Endothelial cell of umbilical vein (primary cell): Measurements from ENCODE around the gene PTPN12. TPM values are rescaled to one million over a fixed set of nuclear protein-coding genes. Genes with fewer than 3 reads are reported as not detected.

Experiments used
- BruUV-seq: library from RNA; stranded (reverse); fragments of 400-500 nt; replicated peaks from 2 replicates; lab custom pipeline; 2021; lab: Mats Ljungman, UMichigan
- CTCF ChIA-PET: fragments of 300-600, 350-600 bp; sonication (Branson Sonifier 250); formaldehyde crosslinking; loops from one replicate; lab custom pipeline; 2021; ENCODE audit warnings: antibody characterized with exemption, inconsistent platforms; lab: Charles Lee
- POLR2A ChIA-PET: fragments of 300-600, 350-600 bp; sonication (Branson Sonifier 250); formaldehyde crosslinking; loops from one replicate; lab custom pipeline; 2021; ENCODE audit warnings: antibody characterized with exemption, inconsistent platforms; lab: Charles Lee
- DNase-seq: peaks from one replicate; pipeline ENCODE4 v3.0.0-alpha.2; 2011; ENCODE audit warnings: low read depth, low spot score
- FAIRE-seq: peaks from 2 replicates; lab custom pipeline; 2011; peaks lifted over from hg19 to GRCh38; lab: Jason Lieb, UNC
- H2AFZ ChIP-seq: 2 replicates; pipeline ENCODE4 v1.6.0; 2012; ENCODE audit warnings: low read depth, low read length, control low read depth, inconsistent platforms
- H3K27ac ChIP-seq: 2 replicates; pipeline ENCODE4 v1.5.1; 2011; ENCODE audit warnings: low read depth, mild to moderate bottlenecking, control low read depth, low read length, moderate library complexity; ENCODE audit not compliant: insufficient read depth
- H3K27me3 ChIP-seq, 2 experiments: 2 replicates each; pipeline versions ENCODE4 v1.6.0 to v1.6.1; 2011; ENCODE audit warnings: low read length in 2 of 2, mixed read lengths in 1 of 2; ENCODE audit not compliant: control insufficient read depth in 2 of 2, insufficient read depth in 2 of 2
- H3K36me3 ChIP-seq, 2 experiments: 2 replicates in 1 of 2; 3 replicates in 1 of 2; pipeline ENCODE4 v1.5.1; 2011; ENCODE audit warnings: low read length in 2 of 2, mild to moderate bottlenecking in 1 of 2, moderate library complexity in 1 of 2; ENCODE audit not compliant: control insufficient read depth in 2 of 2, insufficient read depth in 2 of 2; ENCODE audit errors: extremely low read depth in 1 of 2
- H3K4me1 ChIP-seq: 3 replicates; pipeline ENCODE4 v1.5.1; 2011; ENCODE audit warnings: mild to moderate bottlenecking, low read length; ENCODE audit not compliant: control insufficient read depth, insufficient read depth; ENCODE audit errors: extremely low read depth
- H3K4me2 ChIP-seq: 2 replicates; pipeline ENCODE4 v1.6.1; 2011; ENCODE audit warnings: low read length, control low read depth, mixed read lengths; ENCODE audit not compliant: insufficient read depth
- H3K4me3 ChIP-seq, 3 experiments: fragments of 200-600 bp in 1 of 3; sonication (generic), shearing (Covaris generic) in 1 of 3; replicated peaks in 1 of 3; 2 replicates each; pipeline ENCODE4 v1.5.1; 2011 to 2016; ENCODE audit warnings: control low read depth in 3 of 3, low read length in 3 of 3, mild to moderate bottlenecking in 2 of 3, inconsistent platforms in 1 of 3, low read depth in 1 of 3, moderate library complexity in 1 of 3; ENCODE audit not compliant: insufficient read depth in 1 of 3
- H3K79me2 ChIP-seq: 2 replicates; pipeline ENCODE4 v1.6.0; 2012; ENCODE audit warnings: low read length, inconsistent platforms; ENCODE audit not compliant: control insufficient read depth, insufficient read depth
- H3K9ac ChIP-seq: replicated peaks from 2 replicates; pipeline ENCODE3; 2011; ENCODE audit warnings: low read length, control low read depth; ENCODE audit not compliant: insufficient read depth; ENCODE audit errors: extremely low read depth
- H3K9me1 ChIP-seq: replicated peaks from 3 replicates; pipeline ENCODE4 v1.6.0; 2011; ENCODE audit warnings: mild to moderate bottlenecking, low read length; ENCODE audit not compliant: control insufficient read depth, insufficient read depth; ENCODE audit errors: extremely low read depth
- H3K9me3 ChIP-seq: replicated peaks from 2 replicates; pipeline ENCODE4 v1.5.1; 2012; ENCODE audit warnings: low read length, inconsistent platforms; ENCODE audit not compliant: control insufficient read depth, insufficient read depth
- H4K20me1 ChIP-seq: replicated peaks from 2 replicates; pipeline ENCODE3; 2011; ENCODE audit warnings: mild to moderate bottlenecking, low read length; ENCODE audit not compliant: control insufficient read depth, insufficient read depth; ENCODE audit errors: extremely low read depth
- EZH2 ChIP-seq: IDR thresholded peaks from 2 replicates; pipeline ENCODE4 v1.6.1; 2012; ENCODE audit warnings: borderline replicate concordance, low read depth, mild to moderate bottlenecking, moderate library complexity, low read length, inconsistent platforms; ENCODE audit not compliant: severe bottlenecking
- FOS ChIP-seq: IDR thresholded peaks from 2 replicates; pipeline ENCODE4 v1.6.1; 2011; ENCODE audit warnings: mild to moderate bottlenecking, low read length, moderate library complexity, borderline replicate concordance; ENCODE audit not compliant: insufficient read depth
- GATA2 ChIP-seq: IDR thresholded peaks from 2 replicates; pipeline ENCODE4 v1.7.0; 2011; ENCODE audit warnings: low read depth, mild to moderate bottlenecking, moderate library complexity, mixed read lengths, low read length; ENCODE audit not compliant: insufficient read length, insufficient read depth
- JUN ChIP-seq: IDR thresholded peaks from 2 replicates; pipeline ENCODE4 v1.6.1; 2011; ENCODE audit warnings: borderline replicate concordance, low read depth; ENCODE audit not compliant: insufficient read length, insufficient read depth
- MYC ChIP-seq: IDR thresholded peaks from one replicate; pipeline ENCODE4 v1.6.1; 2011; ENCODE audit warnings: mild to moderate bottlenecking, low read depth, low read length
- POLR2A ChIP-seq: IDR thresholded peaks from 2 replicates; pipeline ENCODE4 v1.6.1; 2012; ENCODE audit warnings: low read depth, mild to moderate bottlenecking, control low read depth, low read length
- POLR2AphosphoS5 ChIP-seq: IDR thresholded peaks from 2 replicates; pipeline ENCODE4 v1.6.1; 2012; ENCODE audit warnings: low read depth, mild to moderate bottlenecking, control low read depth, low read length, moderate library complexity; ENCODE audit not compliant: insufficient read depth
- dilution Hi-C: fragments of 300-500 bp; cut with MboI; formaldehyde crosslinking; loops from one replicate; pipeline ENCODE4 v1.15.0; 2019; ENCODE audit warnings: low sequenced_read_pairs; ENCODE audit not compliant: extremely low pct_ligation_motif_present
- intact Hi-C: fragments of 100-400 bp; cut with micrococcal nuclease; formaldehyde crosslinking; loops from one replicate; pipeline ENCODE4 v1.10.0; 2022
- polyA plus RNA-seq, 4 experiments: library from polyadenylated mRNA; depleted of rRNA in 3 of 4; stranded (reverse) in 3 of 4; unstranded in 1 of 4; fragments of >200 nt; gene quantifications; 2 replicates each; pipeline versions ENCODE4 v1.2.1 to v1.2.3, GENCODE V29; 2011 to 2012; ENCODE audit warnings: missing spikeins in 1 of 4
- total RNA-seq: library from RNA; stranded (reverse); gene quantifications from 2 replicates; pipeline ENCODE4 v1.2.3, GENCODE V29; 2021
- TF ChIP-seq, protein P1 (sequence below): IDR thresholded peaks from 2 replicates; pipeline ENCODE4 v1.6.1; 2011; ENCODE audit not compliant: insufficient read depth, insufficient read length
- TF ChIP-seq, protein P2 (sequence below), 2 donors: IDR thresholded peaks; 1 replicate in 1 of 2; 2 replicates in 1 of 2; pipeline ENCODE4 v1.5.1; 2011; ENCODE audit warnings: low read length in 2 of 2, mild to moderate bottlenecking in 2 of 2, moderate library complexity in 2 of 2, control low read depth in 1 of 2, inconsistent platforms in 1 of 2, low read depth in 1 of 2; ENCODE audit not compliant: insufficient read depth in 1 of 2; ENCODE audit errors: extremely low read depth in 1 of 2

The PTPN12 gene
- total and polyA plus RNA-seq, 2 donors (not counting 3 experiments of a cell fraction or from before 2014, with no cell fraction given): 30.6 to 137 TPM

DNA sequence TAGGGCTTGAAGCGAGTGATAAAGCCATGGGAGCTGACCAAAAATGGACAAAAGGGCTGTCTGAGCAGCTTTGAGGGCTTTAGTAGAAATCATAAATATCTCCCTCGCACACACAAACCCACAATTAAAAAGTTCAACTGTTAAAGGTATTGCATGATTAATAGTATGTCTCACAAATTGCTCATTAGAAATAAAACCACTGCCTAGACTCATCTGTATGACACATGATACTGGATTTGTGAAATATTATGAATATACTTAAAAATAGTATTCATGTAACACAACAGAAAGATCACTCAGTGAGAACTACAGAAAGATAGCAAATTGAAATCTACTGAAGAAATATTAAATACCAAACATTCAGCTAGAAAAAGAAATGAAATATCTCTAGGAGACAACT is 11.9 kb upstream of the PTPN12 start:
- no peak for TF ChIP-seq MYC
- TF ChIP-seq, protein P1, sequence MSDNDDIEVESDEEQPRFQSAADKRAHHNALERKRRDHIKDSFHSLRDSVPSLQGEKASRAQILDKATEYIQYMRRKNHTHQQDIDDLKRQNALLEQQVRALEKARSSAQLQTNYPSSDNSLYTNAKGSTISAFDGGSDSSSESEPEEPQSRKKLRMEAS: no peak
- TF ChIP-seq, protein P2, sequence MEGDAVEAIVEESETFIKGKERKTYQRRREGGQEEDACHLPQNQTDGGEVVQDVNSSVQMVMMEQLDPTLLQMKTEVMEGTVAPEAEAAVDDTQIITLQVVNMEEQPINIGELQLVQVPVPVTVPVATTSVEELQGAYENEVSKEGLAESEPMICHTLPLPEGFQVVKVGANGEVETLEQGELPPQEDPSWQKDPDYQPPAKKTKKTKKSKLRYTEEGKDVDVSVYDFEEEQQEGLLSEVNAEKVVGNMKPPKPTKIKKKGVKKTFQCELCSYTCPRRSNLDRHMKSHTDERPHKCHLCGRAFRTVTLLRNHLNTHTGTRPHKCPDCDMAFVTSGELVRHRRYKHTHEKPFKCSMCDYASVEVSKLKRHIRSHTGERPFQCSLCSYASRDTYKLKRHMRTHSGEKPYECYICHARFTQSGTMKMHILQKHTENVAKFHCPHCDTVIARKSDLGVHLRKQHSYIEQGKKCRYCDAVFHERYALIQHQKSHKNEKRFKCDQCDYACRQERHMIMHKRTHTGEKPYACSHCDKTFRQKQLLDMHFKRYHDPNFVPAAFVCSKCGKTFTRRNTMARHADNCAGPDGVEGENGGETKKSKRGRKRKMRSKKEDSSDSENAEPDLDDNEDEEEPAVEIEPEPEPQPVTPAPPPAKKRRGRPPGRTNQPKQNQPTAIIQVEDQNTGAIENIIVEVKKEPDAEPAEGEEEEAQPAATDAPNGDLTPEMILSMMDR (IDR thresholded peaks at IDR 0.05; ENCODE audit: extremely low read depth in 1 of 2, insufficient read depth in 1 of 2, low read depth in 1 of 2, low read length in 2 of 2): no peak
- TF ChIP-seq FOS: no peak
- Histone ChIP-seq H2AFZ (no peak overlapping the region), H3K79me2 (no peaks in the 10 kb centered on the region), H4K20me1 (no peaks in the 10 kb centered on the region), H3K4me3 (no peak overlapping the region), H3K4me1 (no peaks in the 10 kb centered on the region), H3K9me3 (no peaks in the 10 kb centered on the region), H3K4me2 (no peak overlapping the region), H3K27me3 (no peaks in the 10 kb centered on the region), H3K9me1 (no peaks in the 10 kb centered on the region), H3K36me3 (no peaks in the 10 kb centered on the region), H3K9ac (no peak overlapping the region), H3K27ac (no peak overlapping the region)
- dilution Hi-C loops (no loop called here), intact Hi-C loops (no loop called here)
- FAIRE-seq (no peak), DNase-seq (no peak)
- ChIA-PET CTCF (no interaction called here), POLR2A (no interaction called here)
- BruUV-seq: no TSS peak

DNA sequence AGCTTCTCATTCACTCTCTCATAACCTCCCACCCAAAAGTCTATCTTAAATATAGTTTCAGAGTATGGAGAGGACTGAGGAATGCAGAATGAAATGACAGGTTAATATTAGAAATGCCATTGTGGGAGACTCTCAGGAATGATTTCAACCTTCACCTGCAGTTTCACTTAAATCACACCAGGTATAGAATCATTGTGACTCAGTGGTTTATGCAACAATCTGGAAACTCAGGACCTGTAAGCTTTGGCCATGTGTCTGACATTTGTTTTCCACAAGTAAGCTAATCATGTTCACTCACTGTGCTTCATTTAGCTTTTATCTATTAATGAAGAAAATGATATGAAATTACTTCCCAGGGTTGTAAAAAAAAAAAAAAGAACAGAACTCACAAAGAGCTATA is 8.7 kb upstream of the PTPN12 start:
- FAIRE-seq (no peak), DNase-seq (no peak)
- no TSS peak for BruUV-seq
- no peaks in the 10 kb centered on the region for H3K4me1 ChIP-seq
- TF ChIP-seq, protein P1: no peak
- no peak for TF ChIP-seq GATA2
- TF ChIP-seq EZH2: no peak
- no peak for TF ChIP-seq JUN
- TF ChIP-seq POLR2A: no peak
- TF ChIP-seq FOS: no peak
- no peak for TF ChIP-seq MYC
- TF ChIP-seq, protein P2 (IDR thresholded peaks at IDR 0.05; ENCODE audit: extremely low read depth in 1 of 2, insufficient read depth in 1 of 2, low read depth in 1 of 2, low read length in 2 of 2): no peak
- no peak for TF ChIP-seq POLR2AphosphoS5
- no peaks in the 10 kb centered on the region for H3K9me3 ChIP-seq
- H3K9ac ChIP-seq: no peak overlapping the region
- H3K36me3 ChIP-seq: no peaks in the 10 kb centered on the region
- ChIA-PET POLR2A (interaction anchor here (0.7 kb wide), 1 partner anchor 123 kb away, joined by 4 read pairs; no protein-coding TSS in a partner anchor), CTCF (interaction anchor here (0.7 to 1.2 kb wide), 4 partner anchors 16 to 115 kb away, joined by 3 to 4 read pairs (median 3); no protein-coding TSS in a partner anchor)
- intact Hi-C loops (no loop called here), dilution Hi-C loops (no loop called here)
- H3K79me2 ChIP-seq: no peaks in the 10 kb centered on the region
- H3K4me3 ChIP-seq: no peak overlapping the region
- H3K27ac ChIP-seq: no peak overlapping the region
- H3K27me3 ChIP-seq: no peaks in the 10 kb centered on the region
- no peaks in the 10 kb centered on the region for H3K9me1 ChIP-seq
- no peak overlapping the region for H2AFZ ChIP-seq
- H4K20me1 ChIP-seq: no peaks in the 10 kb centered on the region
- H3K4me2 ChIP-seq: no peak overlapping the region
